CD4-positive, alpha-beta T cell (primary cell): ENCODE measurements around the gene CHMP4A. TPM values are rescaled to one million over a fixed set of nuclear protein-coding genes. Genes with fewer than 3 reads are reported as not detected.

Experiments
- ATAC-seq: fragments of 200-7000 bp; cut with Tn5 transposase; one replicate; pipeline ENCODE4 v1.10.0; 2022; ENCODE audit warnings: mild to moderate bottlenecking; ENCODE audit not compliant: poor library complexity
- CTCF ChIA-PET: fragments of 350-600 bp; sonication (Branson Sonifier 250); formaldehyde crosslinking; loops from one replicate; lab custom pipeline; 2021; ENCODE audit warnings: antibody characterized with exemption, inconsistent platforms; lab: Charles Lee
- POLR2A ChIA-PET: fragments of 350-600 bp; sonication (Branson Sonifier 250); formaldehyde crosslinking; loops from one replicate; lab custom pipeline; 2021; ENCODE audit warnings: antibody characterized with exemption, inconsistent platforms; lab: Charles Lee
- DNase-seq, 14 experiments: peaks; one replicate each; pipeline ENCODE4 v3.0.0-alpha.2; 2013 to 2020; ENCODE audit warnings: mixed read lengths in 2 of 14
- H3K27ac ChIP-seq, 2 donors: one replicate each; pipeline versions ENCODE4 v1.5.1 to v1.7.0; 2013; ENCODE audit warnings: low read length in 2 of 2, low read depth in 1 of 2, mild to moderate bottlenecking in 1 of 2
- H3K27me3 ChIP-seq, 2 experiments: 1 replicate in 1 of 2; 2 replicates in 1 of 2; pipeline versions ENCODE4 v1.6.1 to v1.7.0; 2013; ENCODE audit warnings: low read length in 2 of 2, control low read depth in 1 of 2, mild to moderate bottlenecking in 1 of 2, moderate library complexity in 1 of 2; ENCODE audit not compliant: insufficient read depth in 2 of 2, control insufficient read depth in 1 of 2
- H3K36me3 ChIP-seq: one replicate; pipeline ENCODE4 v1.6.1; 2013; ENCODE audit warnings: low read length, control low read depth; ENCODE audit not compliant: insufficient read depth
- H3K4me1 ChIP-seq: one replicate; pipeline ENCODE4 v1.6.1; 2013; ENCODE audit warnings: low read length, control low read depth; ENCODE audit not compliant: insufficient read depth
- H3K4me3 ChIP-seq: one replicate; pipeline ENCODE4 v1.5.1; 2013; ENCODE audit warnings: mild to moderate bottlenecking, low read length, moderate library complexity
- H3K9me3 ChIP-seq, 2 experiments: 1 replicate in 1 of 2; 2 replicates in 1 of 2; pipeline versions ENCODE4 v1.6.1 to v1.7.0; 2013; ENCODE audit warnings: low read length in 2 of 2, mild to moderate bottlenecking in 2 of 2, control low read depth in 1 of 2, moderate library complexity in 1 of 2; ENCODE audit not compliant: control insufficient read depth in 1 of 2, insufficient read depth in 1 of 2
- H3K27ac Mint-ChIP-seq: one replicate; pipeline ENCODE4 v1.8.0; 2020; ENCODE audit warnings: mixed read lengths
- H3K27me3 Mint-ChIP-seq: one replicate; pipeline ENCODE4 v1.8.0; 2021; ENCODE audit warnings: mixed read lengths
- H3K36me3 Mint-ChIP-seq: one replicate; pipeline ENCODE4 v1.8.0; 2021; ENCODE audit warnings: low read depth, mixed read lengths
- H3K4me1 Mint-ChIP-seq: one replicate; pipeline ENCODE4 v1.8.0; 2021; ENCODE audit warnings: low read depth, mixed read lengths
- H3K4me3 Mint-ChIP-seq: one replicate; pipeline ENCODE4 v1.8.0; 2020; ENCODE audit warnings: mild to moderate bottlenecking, mixed read lengths
- H3K9me3 Mint-ChIP-seq: one replicate; pipeline ENCODE4 v1.8.0; 2020; ENCODE audit warnings: mixed read lengths
- CTCF ChIP-seq: fragments of 200-600 bp; IDR thresholded peaks from one replicate; pipeline ENCODE4 v1.8.0; 2022; ENCODE audit warnings: antibody characterized with exemption, mild to moderate bottlenecking
- intact Hi-C, 2 experiments: fragments of 100-400 bp; cut with DNase I in 1 of 2; cut with micrococcal nuclease in 1 of 2; formaldehyde crosslinking; loops; one replicate each; pipeline versions ENCODE4 v1.15.1 to v1.9.0; 2023 to 2025; cut with DNase I, micrococcal nuclease
- total RNA-seq, 174 experiments: library from RNA in 2 of 174; stranded (reverse) in 2 of 174; gene quantifications; one replicate each; pipeline ENCODE4 v1.2.3 and lab custom pipeline; 2021 to 2026

CHMP4A gene
- total RNA-seq, 2 experiments from 2014 or later: 73.4 to 80.1 TPM

- Histone ChIP-seq H3K4me1 (peaks cover 29% of the 10 kb centered on the region), H3K9me3 (no peaks in the 10 kb centered on the region), H3K36me3 (peaks cover 42% of the 10 kb centered on the region), H3K4me3 (peak overlapping the region; percentile 98), H3K27me3 (no peaks in the 10 kb centered on the region), H3K27ac (peak overlapping the region; percentile 81 to 95)
- Mint-ChIP-seq H3K27me3 (no peaks in the 10 kb centered on the region), H3K4me1 (peaks cover 66% of the 10 kb centered on the region), H3K9me3 (no peaks in the 10 kb centered on the region), H3K27ac (peak overlapping the region; percentile 93), H3K4me3 (peak overlapping the region; percentile 96), H3K36me3 (peaks cover 72% of the 10 kb centered on the region)
- ChIA-PET POLR2A (interaction anchor here (0.8 to 2.6 kb wide), 5 partner anchors 11 to 96 kb away, joined by 4 to 40 read pairs (median 5); partner anchors contain the start of genes CHMP4A, MDP1, PSME1 and TINF2), CTCF (interaction anchor here (0.7 to 1.5 kb wide), 3 partner anchors 11 to 123 kb away, joined by 3 to 6 read pairs (median 3); partner anchors contain the start of gene TINF2)
- no peak for TF ChIP-seq CTCF
- intact Hi-C loops: loop anchor here (1.0 to 5.0 kb wide), 10 partner anchors 11 to 211 kb away; partner anchors contain the start of genes PSME2 (in 2 of the 2), RABGGTA (in 2 of the 2), RNF31 (in 2 of the 2) and TINF2 (in 2 of the 2)
- ATAC-seq (peak; percentile 25), DNase-seq (peak in 6 of 14 experiments; percentile 10 to 56 (median 38))
Measured at GRCh38 chr14:24231263-24232120, 18.2 kb upstream of the CHMP4A start.

GRCh38 chr14:24228902-24229301 lies 15.6 kb upstream of the CHMP4A start:
- intact Hi-C loops: no loop called here
- ChIA-PET CTCF (interaction anchor here (0.7 to 1.4 kb wide), 3 partner anchors 13 to 79 kb away, joined by 3 to 7 read pairs (median 3); partner anchors contain the start of genes CIDEB and MDP1), POLR2A (interaction anchor here (0.8 kb wide), 1 partner anchor 13 kb away, joined by 4 read pairs; the partner anchor contains the start of gene TINF2)
- ATAC-seq: no peak
- H3K4me3 Mint-ChIP-seq: no peak overlapping the region
- no peaks in the 10 kb centered on the region for H3K27me3 ChIP-seq
- no peak overlapping the region for H3K27ac ChIP-seq
- H3K27ac Mint-ChIP-seq: peak overlapping the region; percentile 64
- peaks cover 27% of the 10 kb centered on the region for H3K4me1 ChIP-seq
- no peak for TF ChIP-seq CTCF
- peaks cover 55% of the 10 kb centered on the region for H3K36me3 Mint-ChIP-seq
- peaks cover 50% of the 10 kb centered on the region for H3K4me1 Mint-ChIP-seq
- H3K36me3 ChIP-seq: peaks cover 18% of the 10 kb centered on the region
- no peaks in the 10 kb centered on the region for H3K27me3 Mint-ChIP-seq
- no peak for DNase-seq
- no peak overlapping the region for H3K4me3 ChIP-seq
- H3K9me3 ChIP-seq: no peaks in the 10 kb centered on the region
- H3K9me3 Mint-ChIP-seq: no peaks in the 10 kb centered on the region

GRCh38 chr14:24226473-24226872 lies 13.2 kb upstream of the CHMP4A start:
- Mint-ChIP-seq H3K4me1 (peaks cover 27% of the 10 kb centered on the region), H3K36me3 (peaks cover 35% of the 10 kb centered on the region), H3K27ac (no peak overlapping the region), H3K4me3 (no peak overlapping the region), H3K9me3 (no peaks in the 10 kb centered on the region), H3K27me3 (no peaks in the 10 kb centered on the region)
- no peak for DNase-seq
- no peak overlapping the region for H3K4me3 ChIP-seq
- ChIA-PET POLR2A (no interaction called here), CTCF (interaction anchor here (1.2 kb wide), 1 partner anchor 10 kb away, joined by 3 read pairs; the partner anchor contains the start of gene MDP1)
- peaks cover 17% of the 10 kb centered on the region for H3K36me3 ChIP-seq
- peaks cover 9% of the 10 kb centered on the region for H3K4me1 ChIP-seq
- H3K9me3 ChIP-seq: no peaks in the 10 kb centered on the region
- H3K27me3 ChIP-seq: no peaks in the 10 kb centered on the region
- no peak for ATAC-seq
- H3K27ac ChIP-seq: no peak overlapping the region
- TF ChIP-seq CTCF: no peak
- intact Hi-C loops: no loop called here
